ENCODE data around the gene IL31.

IL31 gene

GRCh38 chr12:122162976-122163375 lies 11.0 kb downstream of the IL31 start:
- DNase-seq (ENCODE audit: extremely low read depth, low read depth) = no peak
- TF ChIP-seq CTCF (IDR thresholded peaks at IDR 0.05; ENCODE audit: low read depth, low read length) = no peak

GRCh38 chr12:122161682-122162081 lies 12.3 kb downstream of the IL31 start:
- no peak for TF ChIP-seq CTCF (IDR thresholded peaks at IDR 0.05; ENCODE audit: low read depth, low read length)
- DNase-seq (ENCODE audit: extremely low read depth, low read depth) = no peak

GRCh38 chr12:122160761-122161160 lies 13.3 kb downstream of the IL31 start:
- DNase-seq (ENCODE audit: extremely low read depth, low read depth) = no peak
- TF ChIP-seq CTCF (IDR thresholded peaks at IDR 0.05; ENCODE audit: low read depth, low read length) = no peak

GRCh38 chr12:122159882-122160281 lies 14.1 kb downstream of the IL31 start:
- TF ChIP-seq CTCF (IDR thresholded peaks at IDR 0.05; ENCODE audit: low read depth, low read length) = no peak
- DNase-seq (ENCODE audit: extremely low read depth, low read depth) = no peak

GRCh38 chr12:122158700-122159285 lies 15.2 kb downstream of the IL31 start:
- TF ChIP-seq CTCF (IDR thresholded peaks at IDR 0.05; ENCODE audit: low read depth, low read length) = no peak
- no peak for DNase-seq (ENCODE audit: extremely low read depth, low read depth)

GRCh38 chr12:122155705-122156104 lies 18.3 kb downstream of the IL31 start:
- TF ChIP-seq CTCF (IDR thresholded peaks at IDR 0.05; ENCODE audit: low read depth, low read length) = no peak
- DNase-seq (ENCODE audit: extremely low read depth, low read depth) = no peak

- TF ChIP-seq CTCF (IDR thresholded peaks at IDR 0.05; ENCODE audit: low read depth, low read length) = no peak
- no peak for DNase-seq (ENCODE audit: extremely low read depth, low read depth)
Measured at GRCh38 chr12:122152754-122153153, 21.3 kb downstream of the IL31 start.
